ENCODE results near the gene PITRM1.

The PITRM1 gene

DNA sequence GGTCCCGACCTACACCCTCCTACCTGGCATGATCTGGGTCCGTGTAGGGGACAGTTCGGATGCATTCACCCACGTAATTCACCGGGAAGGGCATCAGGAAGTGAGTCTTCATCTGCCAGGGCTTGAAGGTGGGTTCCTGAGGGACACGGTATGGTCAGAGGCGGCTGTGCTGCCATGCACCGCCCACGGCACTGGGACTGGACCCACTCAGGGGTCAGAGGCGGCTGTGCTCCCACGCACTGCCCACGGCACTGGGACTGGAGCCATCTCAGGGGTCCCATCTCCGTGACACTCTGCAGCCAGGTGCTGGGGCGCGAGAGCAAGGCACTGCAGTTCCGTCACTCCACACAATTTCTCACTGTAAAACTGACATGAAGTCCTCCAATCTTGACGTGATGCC lies 29.2 kb downstream of the PITRM1 start:
- TF ChIP-seq NFIC (IDR thresholded peaks at IDR 0.05) (no peak), EGR1 (IDR thresholded peaks at IDR 0.05) (no peak), RAD21 (IDR thresholded peaks at IDR 0.05; ENCODE audit: low read depth) (no peak), FOXM1 (IDR thresholded peaks at IDR 0.05; ENCODE audit: borderline replicate concordance, low read depth) (no peak), TCF12 (IDR thresholded peaks at IDR 0.05; ENCODE audit: low read depth) (no peak), ZBTB7A (IDR thresholded peaks at IDR 0.05; ENCODE audit: low read depth) (no peak), YY1 (IDR thresholded peaks at IDR 0.05; ENCODE audit: low read depth) (no peak), CREB1 (IDR thresholded peaks at IDR 0.05; ENCODE audit: low read depth) (no peak), CEBPB (IDR thresholded peaks at IDR 0.05) (no peak)
- TF ChIP-seq, protein P1, sequence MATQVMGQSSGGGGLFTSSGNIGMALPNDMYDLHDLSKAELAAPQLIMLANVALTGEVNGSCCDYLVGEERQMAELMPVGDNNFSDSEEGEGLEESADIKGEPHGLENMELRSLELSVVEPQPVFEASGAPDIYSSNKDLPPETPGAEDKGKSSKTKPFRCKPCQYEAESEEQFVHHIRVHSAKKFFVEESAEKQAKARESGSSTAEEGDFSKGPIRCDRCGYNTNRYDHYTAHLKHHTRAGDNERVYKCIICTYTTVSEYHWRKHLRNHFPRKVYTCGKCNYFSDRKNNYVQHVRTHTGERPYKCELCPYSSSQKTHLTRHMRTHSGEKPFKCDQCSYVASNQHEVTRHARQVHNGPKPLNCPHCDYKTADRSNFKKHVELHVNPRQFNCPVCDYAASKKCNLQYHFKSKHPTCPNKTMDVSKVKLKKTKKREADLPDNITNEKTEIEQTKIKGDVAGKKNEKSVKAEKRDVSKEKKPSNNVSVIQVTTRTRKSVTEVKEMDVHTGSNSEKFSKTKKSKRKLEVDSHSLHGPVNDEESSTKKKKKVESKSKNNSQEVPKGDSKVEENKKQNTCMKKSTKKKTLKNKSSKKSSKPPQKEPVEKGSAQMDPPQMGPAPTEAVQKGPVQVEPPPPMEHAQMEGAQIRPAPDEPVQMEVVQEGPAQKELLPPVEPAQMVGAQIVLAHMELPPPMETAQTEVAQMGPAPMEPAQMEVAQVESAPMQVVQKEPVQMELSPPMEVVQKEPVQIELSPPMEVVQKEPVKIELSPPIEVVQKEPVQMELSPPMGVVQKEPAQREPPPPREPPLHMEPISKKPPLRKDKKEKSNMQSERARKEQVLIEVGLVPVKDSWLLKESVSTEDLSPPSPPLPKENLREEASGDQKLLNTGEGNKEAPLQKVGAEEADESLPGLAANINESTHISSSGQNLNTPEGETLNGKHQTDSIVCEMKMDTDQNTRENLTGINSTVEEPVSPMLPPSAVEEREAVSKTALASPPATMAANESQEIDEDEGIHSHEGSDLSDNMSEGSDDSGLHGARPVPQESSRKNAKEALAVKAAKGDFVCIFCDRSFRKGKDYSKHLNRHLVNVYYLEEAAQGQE (IDR thresholded peaks at IDR 0.05; ENCODE audit: low read depth) = no peak
- TF ChIP-seq, protein P2, sequence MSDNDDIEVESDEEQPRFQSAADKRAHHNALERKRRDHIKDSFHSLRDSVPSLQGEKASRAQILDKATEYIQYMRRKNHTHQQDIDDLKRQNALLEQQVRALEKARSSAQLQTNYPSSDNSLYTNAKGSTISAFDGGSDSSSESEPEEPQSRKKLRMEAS (IDR thresholded peaks at IDR 0.05) = no peak
- TF ChIP-seq, protein P3, sequence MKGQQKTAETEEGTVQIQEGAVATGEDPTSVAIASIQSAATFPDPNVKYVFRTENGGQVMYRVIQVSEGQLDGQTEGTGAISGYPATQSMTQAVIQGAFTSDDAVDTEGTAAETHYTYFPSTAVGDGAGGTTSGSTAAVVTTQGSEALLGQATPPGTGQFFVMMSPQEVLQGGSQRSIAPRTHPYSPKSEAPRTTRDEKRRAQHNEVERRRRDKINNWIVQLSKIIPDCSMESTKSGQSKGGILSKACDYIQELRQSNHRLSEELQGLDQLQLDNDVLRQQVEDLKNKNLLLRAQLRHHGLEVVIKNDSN (IDR thresholded peaks at IDR 0.05) = no peak

DNA sequence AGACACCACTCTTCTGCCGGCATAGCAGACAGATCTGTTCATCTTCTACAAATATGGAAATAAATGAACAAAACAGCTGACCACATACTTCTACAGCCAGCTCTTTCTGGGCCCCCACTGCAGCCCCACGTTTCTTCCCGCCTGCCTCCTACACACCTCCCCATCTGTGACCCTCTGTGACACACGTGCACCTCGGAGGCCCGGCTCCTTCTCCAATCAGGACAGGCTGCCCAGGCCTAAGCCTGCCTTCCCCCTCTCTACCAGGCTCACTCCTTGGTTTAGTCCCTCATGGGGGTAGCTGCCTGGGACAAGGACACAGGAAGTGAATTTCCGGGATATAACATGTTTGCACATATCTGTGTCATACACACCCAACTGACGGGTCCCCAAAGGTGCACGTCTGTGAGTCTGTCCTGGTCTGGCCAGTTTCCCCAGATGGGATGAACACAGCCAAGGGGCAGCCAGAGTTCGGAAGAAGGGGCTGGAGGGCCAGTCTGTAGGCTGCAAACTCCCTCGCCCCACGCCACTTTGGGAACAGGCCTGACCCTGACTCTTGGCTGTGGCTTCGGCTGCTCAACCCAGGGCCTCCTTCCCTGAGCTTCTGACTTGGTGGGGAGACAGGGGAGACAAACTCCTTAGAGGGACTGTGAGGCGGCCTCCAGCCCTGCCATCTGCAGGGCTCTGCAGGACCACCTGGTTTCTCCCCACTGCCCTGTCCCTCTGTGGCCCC lies 30.3 kb downstream of the PITRM1 start:
- no peak for TF ChIP-seq YY1 (IDR thresholded peaks at IDR 0.05; ENCODE audit: low read depth)
- TF ChIP-seq NFIC (IDR thresholded peaks at IDR 0.05) = no peak
- TF ChIP-seq CEBPB (IDR thresholded peaks at IDR 0.05) = no peak
- TF ChIP-seq, protein P2 (IDR thresholded peaks at IDR 0.05) = no peak
- TF ChIP-seq TAF1 (IDR thresholded peaks at IDR 0.05; ENCODE audit: low read depth) = no peak
- no peak for TF ChIP-seq TCF12 (IDR thresholded peaks at IDR 0.05; ENCODE audit: low read depth)
- no peak for TF ChIP-seq RAD21 (IDR thresholded peaks at IDR 0.05; ENCODE audit: low read depth)
- TF ChIP-seq, protein P3 (IDR thresholded peaks at IDR 0.05) = no peak
- TF ChIP-seq TEAD4 (IDR thresholded peaks at IDR 0.05) = no peak
- no peak for TF ChIP-seq EGR1 (IDR thresholded peaks at IDR 0.05)
- TF ChIP-seq, protein P1 (IDR thresholded peaks at IDR 0.05; ENCODE audit: low read depth) = no peak
- no peak for TF ChIP-seq ZBTB7A (IDR thresholded peaks at IDR 0.05; ENCODE audit: low read depth)
- no peak for TF ChIP-seq FOXM1 (IDR thresholded peaks at IDR 0.05; ENCODE audit: borderline replicate concordance, low read depth)
- TF ChIP-seq CREB1 (IDR thresholded peaks at IDR 0.05; ENCODE audit: low read depth) = no peak

DNA sequence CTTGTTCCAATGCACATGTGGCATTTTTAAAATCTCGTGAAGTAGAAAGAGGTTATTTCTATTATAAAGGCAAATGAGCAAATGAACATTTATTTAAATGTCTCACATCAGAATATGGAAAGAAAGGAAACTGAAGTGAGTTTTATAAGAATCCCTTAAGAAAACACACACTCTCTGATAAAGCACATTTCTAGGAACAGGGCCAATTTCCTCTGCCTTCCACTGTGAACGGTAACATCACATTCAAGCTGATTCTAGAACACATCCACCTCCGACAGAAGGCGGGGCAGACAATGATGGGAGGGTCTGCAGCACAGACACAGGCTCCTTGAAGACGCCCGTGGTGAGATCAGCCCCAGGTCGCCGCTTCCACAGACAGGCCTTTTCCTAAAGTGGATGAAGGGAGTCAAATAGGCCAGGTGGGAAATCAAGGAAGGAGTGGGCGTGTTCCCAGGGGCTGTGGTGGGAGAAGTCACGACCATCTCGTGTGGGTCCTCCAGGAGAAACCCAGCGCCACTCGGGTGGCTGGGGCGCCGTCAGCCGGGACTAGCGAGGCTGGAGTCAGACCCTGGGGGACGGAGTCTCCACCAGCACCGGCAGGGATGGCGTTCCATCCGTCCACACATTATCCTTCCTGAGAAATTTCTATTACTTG lies 31.1 kb downstream of the PITRM1 start:
- TF ChIP-seq RAD21 (IDR thresholded peaks at IDR 0.05; ENCODE audit: low read depth) = no peak
- TF ChIP-seq, protein P3 (IDR thresholded peaks at IDR 0.05) = no peak
- TF ChIP-seq TEAD4 (IDR thresholded peaks at IDR 0.05) = no peak
- TF ChIP-seq CEBPB (IDR thresholded peaks at IDR 0.05) = no peak
- no peak for TF ChIP-seq EGR1 (IDR thresholded peaks at IDR 0.05)
- no peak for TF ChIP-seq TCF12 (IDR thresholded peaks at IDR 0.05; ENCODE audit: low read depth)
- no peak for TF ChIP-seq EP300 (IDR thresholded peaks at IDR 0.05; ENCODE audit: borderline replicate concordance)
- TF ChIP-seq, protein P2 (IDR thresholded peaks at IDR 0.05) = no peak
- TF ChIP-seq FOXM1 (IDR thresholded peaks at IDR 0.05; ENCODE audit: borderline replicate concordance, low read depth) = no peak
- TF ChIP-seq ZBTB7A (IDR thresholded peaks at IDR 0.05; ENCODE audit: low read depth) = no peak
- TF ChIP-seq CREB1 (IDR thresholded peaks at IDR 0.05; ENCODE audit: low read depth) = no peak

DNA sequence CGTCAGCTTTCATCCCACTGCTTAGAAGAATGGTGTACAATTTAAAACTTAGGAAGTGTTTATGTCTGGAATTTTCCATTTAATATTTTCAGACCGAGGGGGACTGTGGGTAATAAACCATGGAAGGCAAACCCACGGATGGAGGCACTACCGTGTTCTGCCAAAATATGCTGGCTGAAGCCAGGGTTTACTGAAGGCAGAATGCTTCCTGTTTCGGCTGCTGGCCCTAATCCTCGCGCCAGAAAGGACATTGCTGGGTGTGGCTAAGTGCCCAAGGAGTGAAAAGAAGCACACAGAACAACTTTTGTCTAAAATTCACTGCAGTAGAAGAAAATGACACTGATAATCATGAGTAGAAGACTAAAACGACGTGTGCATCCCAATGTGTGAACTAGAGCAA lies 32.3 kb downstream of the PITRM1 start:
- no peak for TF ChIP-seq TAF1 (IDR thresholded peaks at IDR 0.05; ENCODE audit: low read depth)
- no peak for TF ChIP-seq TEAD4 (IDR thresholded peaks at IDR 0.05)
- TF ChIP-seq CREB1 (IDR thresholded peaks at IDR 0.05; ENCODE audit: low read depth) = no peak
- TF ChIP-seq ZBTB7A (IDR thresholded peaks at IDR 0.05; ENCODE audit: low read depth) = no peak
- TF ChIP-seq, protein P1 (IDR thresholded peaks at IDR 0.05; ENCODE audit: low read depth) = no peak
- no peak for TF ChIP-seq RAD21 (IDR thresholded peaks at IDR 0.05; ENCODE audit: low read depth)
- no peak for TF ChIP-seq TCF12 (IDR thresholded peaks at IDR 0.05; ENCODE audit: low read depth)
- no peak for TF ChIP-seq EGR1 (IDR thresholded peaks at IDR 0.05)
- TF ChIP-seq CEBPB (IDR thresholded peaks at IDR 0.05) = no peak
- TF ChIP-seq, protein P3 (IDR thresholded peaks at IDR 0.05) = no peak

Measured in Ishikawa (cell line).